SW480 (cell line): Measurements from ENCODE around the gene DENR.
"Not testable (repeated sequence)": the region's sequence is repeated elsewhere in the genome, so short reads cannot be mapped to it uniquely, and the experiment has no call there.

Source experiments
- DNase-seq: peaks from one replicate; pipeline ENCODE4 v3.0.0-alpha.2; 2016; ENCODE audit warnings: low spot score

DENR gene

GRCh38 chr12:122740351-122740750, 12.3 kb upstream of the DENR start:
- DNase-seq, result no peak

GRCh38 chr12:122743895-122744525, 8.6 kb upstream of the DENR start:
- no peak for DNase-seq

- no peak for DNase-seq
Observed at GRCh38 chr12:122747224-122748135, 5.1 kb upstream of the DENR start.

GRCh38 chr12:122749569-122750332, 2.9 kb upstream of the DENR start:
- DNase-seq, result peak; percentile 29

GRCh38 chr12:122750781-122751515, 1.7 kb upstream of the DENR start:
- not testable (repeated sequence) for DNase-seq

GRCh38 chr12:122753319-122753650, 661 bp downstream of the DENR start:
- DNase-seq, result no peak

GRCh38 chr12:122754790-122755189, 2.2 kb downstream of the DENR start:
- DNase-seq, result no peak

GRCh38 chr12:122757568-122757967, 4.9 kb downstream of the DENR start:
- no peak for DNase-seq

- DNase-seq, result no peak
Observed at GRCh38 chr12:122785503-122785902, 32.9 kb downstream of the DENR start.

- no peak for DNase-seq
Observed at GRCh38 chr12:122788387-122788786, 35.8 kb downstream of the DENR start.

GRCh38 chr12:122789637-122790036, 37.0 kb downstream of the DENR start:
- DNase-seq, result no peak

GRCh38 chr12:122790393-122791075, 37.9 kb downstream of the DENR start:
- no peak for DNase-seq

GRCh38 chr12:122793685-122794106, 41.1 kb downstream of the DENR start:
- peak; percentile 48 for DNase-seq

- DNase-seq, result no peak
Observed at GRCh38 chr12:122795807-122796206, 43.2 kb downstream of the DENR start.

- DNase-seq, result no peak
Observed at GRCh38 chr12:122799641-122800243, 47.1 kb downstream of the DENR start.

GRCh38 chr12:122803937-122804336, 51.3 kb downstream of the DENR start:
- no peak for DNase-seq

GRCh38 chr12:122804957-122805356, 52.3 kb downstream of the DENR start:
- DNase-seq, result not testable (repeated sequence)

GRCh38 chr12:122807651-122808050, 55.0 kb downstream of the DENR start:
- no peak for DNase-seq

GRCh38 chr12:122811777-122812176, 59.2 kb downstream of the DENR start:
- no peak for DNase-seq

GRCh38 chr12:122813310-122813713, 60.7 kb downstream of the DENR start:
- no peak for DNase-seq

- DNase-seq, result no peak
Observed at GRCh38 chr12:122819209-122819785, 66.7 kb downstream of the DENR start.
